Forelimb muscle (tissue), 1 donor: ENCODE measurements around the gene KLHL6. TPM values are rescaled to one million over a fixed set of nuclear protein-coding genes. Genes with fewer than 3 reads are reported as not detected.
"Not testable (repeated sequence)": the region's sequence is repeated elsewhere in the genome, so short reads cannot be mapped to it uniquely, and the experiment has no call there.

Source experiments
- DNase-seq: peaks from one replicate; pipeline ENCODE4 v3.0.0-alpha.2; 2013; ENCODE audit warnings: low read depth
- polyA plus RNA-seq: library from polyadenylated mRNA; unstranded; fragments of 120-200 nt; gene quantifications from one replicate; pipeline ENCODE4 v1.2.1, GENCODE V29; 2013; ENCODE audit not compliant: insufficient read length

The KLHL6 gene, protein sequence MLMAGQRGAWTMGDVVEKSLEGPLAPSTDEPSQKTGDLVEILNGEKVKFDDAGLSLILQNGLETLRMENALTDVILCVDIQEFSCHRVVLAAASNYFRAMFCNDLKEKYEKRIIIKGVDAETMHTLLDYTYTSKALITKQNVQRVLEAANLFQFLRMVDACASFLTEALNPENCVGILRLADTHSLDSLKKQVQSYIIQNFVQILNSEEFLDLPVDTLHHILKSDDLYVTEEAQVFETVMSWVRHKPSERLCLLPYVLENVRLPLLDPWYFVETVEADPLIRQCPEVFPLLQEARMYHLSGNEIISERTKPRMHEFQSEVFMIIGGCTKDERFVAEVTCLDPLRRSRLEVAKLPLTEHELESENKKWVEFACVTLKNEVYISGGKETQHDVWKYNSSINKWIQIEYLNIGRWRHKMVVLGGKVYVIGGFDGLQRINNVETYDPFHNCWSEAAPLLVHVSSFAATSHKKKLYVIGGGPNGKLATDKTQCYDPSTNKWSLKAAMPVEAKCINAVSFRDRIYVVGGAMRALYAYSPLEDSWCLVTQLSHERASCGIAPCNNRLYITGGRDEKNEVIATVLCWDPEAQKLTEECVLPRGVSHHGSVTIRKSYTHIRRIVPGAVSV
- polyA plus RNA-seq, result 1.5 TPM

- DNase-seq, result no peak
Measured at GRCh38 chr3:183555541-183556081, at the start of gene KLHL6. Gene KLHL6, minus strand, starts transcription at chr3:183555706. Its CDS starts 53 bp downstream, at chr3:183555653.

GRCh38 chr3:183597959-183598358 lies 42.5 kb upstream of the KLHL6 start:
- no peak for DNase-seq

GRCh38 chr3:183594636-183595035 lies 39.1 kb upstream of the KLHL6 start:
- no peak for DNase-seq

DNA sequence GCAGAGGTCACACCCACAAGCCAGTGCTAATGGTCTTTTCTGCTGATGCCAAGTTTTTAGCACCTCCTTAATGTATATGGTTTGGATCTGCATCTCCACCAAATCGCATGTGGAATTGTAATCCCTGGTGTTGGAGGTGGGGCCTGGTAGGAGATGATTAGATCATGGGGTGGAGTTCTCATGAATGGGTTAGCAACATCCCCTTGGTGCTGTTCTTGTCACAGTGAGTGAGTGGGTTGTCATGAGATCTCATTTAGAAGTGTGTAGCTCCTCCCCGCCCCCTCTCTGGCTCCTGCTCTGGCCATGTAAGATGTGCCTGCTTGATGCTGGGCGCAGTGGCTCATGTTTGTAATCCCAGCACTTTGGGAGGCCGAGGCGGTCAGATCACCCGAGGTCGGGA lies 37.3 kb upstream of the KLHL6 start:
- no peak for DNase-seq

DNA sequence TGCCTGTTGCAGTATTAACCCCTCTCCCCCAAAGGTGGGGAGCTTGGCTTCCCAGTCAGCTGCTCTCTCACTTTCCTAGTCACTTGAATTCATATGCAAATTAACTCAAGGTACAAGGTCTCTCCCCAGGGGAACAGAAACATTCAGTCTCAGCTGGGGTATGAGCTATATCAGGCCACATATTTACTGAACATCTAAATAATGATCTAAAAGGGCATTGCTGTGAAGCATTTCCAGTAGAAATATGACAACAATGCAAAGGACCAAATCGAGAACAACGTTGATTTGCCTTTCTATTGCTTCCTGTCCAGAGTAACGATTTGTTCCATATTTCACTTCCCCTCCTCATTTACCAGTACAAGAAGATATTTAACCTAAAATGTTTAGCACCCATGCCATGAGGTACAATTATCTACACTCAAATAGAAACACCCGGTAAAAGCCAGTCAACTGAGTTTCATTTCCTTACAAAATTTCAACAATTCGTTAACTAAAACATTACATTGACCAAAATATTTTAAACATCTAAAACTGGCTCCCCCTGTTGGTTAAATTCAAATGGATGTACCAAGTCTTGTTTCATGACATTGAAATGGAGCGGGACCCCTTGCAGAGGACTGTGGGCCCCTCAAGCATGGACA lies 36.5 kb upstream of the KLHL6 start:
- no peak for DNase-seq

DNA sequence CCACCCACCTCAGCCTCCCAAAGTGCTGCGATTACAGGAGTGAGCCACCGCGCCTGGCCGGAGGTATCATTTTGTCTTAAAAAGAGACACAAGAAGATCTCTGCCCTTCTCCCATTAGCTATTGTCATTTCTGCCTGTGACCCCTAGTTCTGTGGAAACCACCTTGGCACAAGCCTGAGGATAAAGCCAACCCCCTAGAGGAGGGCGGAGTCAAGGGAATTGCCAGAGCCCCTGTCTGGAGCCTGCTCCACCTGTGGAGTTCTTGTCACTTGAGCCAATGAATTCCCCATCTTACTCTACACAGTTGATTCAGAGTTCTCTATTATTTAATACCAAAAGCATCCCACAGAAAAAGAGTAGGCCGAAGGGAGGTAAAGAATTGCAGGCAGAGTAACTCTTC lies 34.9 kb upstream of the KLHL6 start:
- DNase-seq, result no peak

DNA sequence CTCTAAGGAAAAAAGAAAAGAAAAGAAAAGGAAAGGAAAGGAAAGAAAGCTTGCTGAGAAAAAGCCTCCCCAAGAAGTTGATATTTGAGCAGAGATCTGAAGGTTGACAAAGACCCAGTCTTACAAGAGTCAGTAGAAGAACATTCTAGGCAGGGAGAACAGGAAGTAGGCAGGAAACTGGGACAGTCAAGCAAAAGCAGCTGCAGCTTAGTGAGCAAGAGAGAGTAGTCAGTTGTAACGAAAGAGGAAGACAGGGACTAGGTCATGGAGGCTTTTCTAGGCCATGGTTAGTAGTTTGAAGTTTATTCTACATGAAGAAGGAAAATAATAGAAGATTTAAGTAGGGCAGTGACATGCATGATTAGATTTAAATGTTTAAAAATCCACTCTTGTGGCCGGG lies 31.8 kb upstream of the KLHL6 start:
- DNase-seq, result no peak

GRCh38 chr3:183586477-183586876 lies 31.0 kb upstream of the KLHL6 start:
- DNase-seq, result no peak

GRCh38 chr3:183584914-183585280 lies 29.4 kb upstream of the KLHL6 start:
- no peak for DNase-seq

- peak; percentile 26 for DNase-seq
Measured at GRCh38 chr3:183584246-183584913, 28.9 kb upstream of the KLHL6 start.

DNA sequence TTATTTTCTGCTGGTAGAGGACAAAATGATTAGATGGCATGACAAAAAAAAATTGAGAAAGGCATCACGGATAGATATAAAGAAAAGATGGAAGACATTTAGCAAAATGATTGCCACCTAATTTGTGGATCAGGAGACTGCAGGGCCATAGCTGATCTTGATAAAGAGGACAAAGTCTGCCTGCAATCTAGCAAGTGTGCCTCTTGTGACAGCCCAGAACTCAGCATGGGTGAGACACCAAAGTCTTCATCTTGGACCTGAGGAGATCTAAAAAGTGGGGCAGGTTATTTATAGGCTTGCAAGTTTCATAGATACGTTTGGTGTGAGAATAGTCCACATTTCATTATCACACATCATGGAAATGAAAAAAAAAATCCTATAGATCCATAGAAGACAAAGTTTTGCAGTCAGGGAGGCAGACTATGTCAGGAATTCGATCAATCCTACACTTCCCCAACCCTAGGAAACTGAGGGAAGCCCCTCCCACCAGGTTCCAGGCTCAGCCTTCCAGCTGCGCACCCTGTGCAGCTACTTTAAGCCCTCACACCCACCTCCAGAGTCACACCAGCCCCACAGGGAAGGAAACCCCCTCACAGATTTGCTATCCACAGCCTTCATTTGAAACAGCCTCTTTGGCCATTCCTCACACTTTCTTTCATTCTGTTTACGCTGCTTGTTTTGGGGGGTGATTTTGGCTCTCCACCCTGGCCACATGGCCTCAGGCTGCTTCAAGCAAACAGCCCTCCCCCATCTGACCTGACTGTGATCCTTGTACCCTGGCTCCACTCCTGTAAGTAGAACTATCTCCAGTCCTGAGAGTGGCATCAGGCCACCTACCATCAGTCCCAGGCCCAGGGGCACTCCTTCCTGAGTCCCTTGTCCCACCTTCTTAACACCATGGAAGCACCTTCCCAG lies 28.1 kb upstream of the KLHL6 start:
- DNase-seq, result no peak

- no peak for DNase-seq
Measured at GRCh38 chr3:183582161-183582560, 26.7 kb upstream of the KLHL6 start.

DNA sequence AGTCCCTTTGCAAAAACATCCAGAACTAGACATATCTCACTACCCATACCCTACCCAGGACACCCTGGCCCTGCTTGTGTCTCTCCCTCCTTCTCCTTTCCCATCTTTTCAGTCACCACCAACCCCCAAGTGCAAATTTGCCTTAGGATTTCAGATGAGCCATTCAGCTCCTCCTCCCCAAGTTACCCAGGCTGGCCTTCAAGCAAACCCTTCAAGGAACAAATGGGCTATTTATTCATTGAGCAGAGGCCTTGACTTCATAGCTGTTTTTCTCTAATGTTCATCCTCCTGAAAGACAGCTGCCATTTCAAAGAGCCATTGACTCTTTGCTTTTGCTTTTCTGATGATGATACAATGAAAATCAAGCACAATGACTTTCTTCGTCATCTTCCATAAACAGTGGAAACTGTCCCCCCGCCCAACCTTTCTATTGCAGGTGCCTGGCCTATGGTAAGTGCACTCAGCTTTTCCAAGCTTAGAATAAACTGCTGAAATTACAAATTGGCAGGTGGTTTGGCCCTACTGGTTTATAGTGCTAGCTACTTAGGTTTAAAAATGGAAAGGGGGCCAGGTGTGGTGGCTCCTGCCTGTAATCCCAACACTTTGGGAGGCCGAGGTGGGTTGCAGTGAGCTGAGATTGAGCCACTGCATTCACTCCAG lies 26.1 kb upstream of the KLHL6 start:
- DNase-seq, result no peak

DNA sequence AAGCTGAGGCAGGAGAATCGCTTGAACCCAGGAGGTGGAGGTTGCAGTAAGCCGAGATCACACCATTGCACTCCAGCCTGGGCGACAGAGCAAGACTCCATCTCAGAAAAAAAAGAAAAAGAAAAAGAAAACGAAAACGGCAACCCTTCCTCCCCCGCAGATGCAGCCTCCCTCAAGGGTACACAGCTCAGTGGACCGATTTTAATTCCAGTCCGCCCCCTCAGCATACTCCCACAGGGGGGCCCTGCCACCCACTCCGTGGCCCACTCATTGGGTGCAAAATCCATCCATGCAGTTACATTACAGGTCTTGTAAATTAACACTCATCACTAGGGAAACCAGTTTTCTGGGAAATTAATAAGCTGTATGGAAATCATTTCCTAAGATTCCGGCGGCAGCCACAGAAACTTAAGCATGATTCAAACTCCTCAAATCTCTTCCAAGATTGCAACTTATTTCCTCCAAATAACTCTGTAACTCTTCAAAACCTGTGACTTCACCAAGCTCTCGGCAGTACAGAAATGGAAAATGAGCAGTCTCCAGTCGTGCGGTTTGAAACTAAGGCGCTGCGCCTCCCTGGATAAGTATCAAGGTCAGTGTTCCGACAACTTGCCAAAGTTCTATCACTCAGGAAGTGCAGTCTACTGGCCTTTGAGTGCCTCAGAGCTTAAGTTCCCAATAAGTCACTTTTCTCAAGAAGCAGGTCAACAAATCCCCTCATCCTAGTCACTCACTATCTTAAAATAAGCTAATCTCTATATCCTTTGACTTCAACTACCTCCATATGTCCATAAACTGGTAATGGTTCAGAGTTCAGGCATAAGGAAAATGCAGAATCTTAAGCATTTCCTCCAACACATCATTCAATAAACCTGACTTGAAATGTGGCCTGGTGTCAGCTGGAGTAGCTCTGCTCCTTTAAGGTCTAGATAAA lies 24.7 kb upstream of the KLHL6 start:
- peak; percentile 25 for DNase-seq

DNA sequence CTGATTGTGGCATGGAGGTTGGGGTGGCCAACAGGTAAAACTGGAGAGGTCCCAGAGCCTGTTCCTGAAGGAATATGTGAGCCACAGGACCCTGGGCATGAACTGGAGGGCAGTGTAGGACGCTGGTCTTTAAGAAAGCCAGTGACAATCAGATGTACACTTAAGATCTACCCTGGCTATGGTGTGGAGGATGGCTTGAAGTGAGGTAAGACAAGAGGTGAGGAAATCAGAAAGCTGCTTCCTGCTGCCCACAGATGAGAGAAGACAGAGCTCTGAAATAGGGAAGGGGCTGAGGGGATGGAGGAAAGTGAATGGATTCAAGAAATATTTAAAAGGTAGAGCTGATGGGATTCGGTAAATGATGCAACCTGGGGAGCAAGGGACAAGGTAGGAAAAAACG lies 22.7 kb upstream of the KLHL6 start:
- DNase-seq, result no peak

DNA sequence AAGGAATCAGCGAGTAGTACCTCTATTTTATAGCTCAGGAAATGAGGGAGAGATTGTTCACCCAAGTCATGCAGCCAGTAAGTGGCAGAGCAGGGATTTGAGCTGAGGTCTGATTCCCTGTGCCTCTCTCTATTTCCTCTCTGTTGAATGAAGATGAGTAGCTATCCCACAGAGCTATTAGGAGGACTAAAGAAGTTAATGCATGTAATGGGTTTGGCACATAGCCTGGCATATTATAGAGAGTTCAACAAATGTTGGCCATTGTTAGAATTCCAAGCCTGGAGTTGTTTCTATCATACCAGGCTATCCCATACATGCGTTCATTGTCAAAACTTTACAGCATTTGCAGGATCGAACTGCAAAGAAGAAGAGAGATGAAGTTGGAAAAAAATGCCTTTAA lies 21.8 kb upstream of the KLHL6 start:
- no peak for DNase-seq

- DNase-seq, result no peak
Measured at GRCh38 chr3:183576487-183577107, 21.1 kb upstream of the KLHL6 start.

- DNase-seq, result no peak
Measured at GRCh38 chr3:183572935-183573334, 17.4 kb upstream of the KLHL6 start.

DNA sequence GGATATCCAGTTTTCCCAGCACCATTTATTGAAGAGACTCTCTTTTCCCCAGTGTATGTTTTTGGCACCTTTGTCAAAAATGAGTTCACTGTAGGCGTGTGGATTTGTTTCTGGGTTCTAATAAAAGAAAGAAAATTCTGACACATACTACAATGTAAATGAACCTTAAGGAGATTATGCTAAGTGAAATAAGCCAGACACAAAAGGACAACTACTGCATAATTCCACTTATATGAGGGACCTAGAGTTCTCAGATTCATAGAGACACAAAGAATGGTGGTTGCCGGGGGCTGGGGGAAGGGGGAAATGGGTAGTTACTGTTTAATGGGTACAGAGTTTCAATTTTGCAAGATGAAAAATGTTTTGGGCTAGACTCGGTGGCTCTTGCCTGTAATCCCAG lies 14.7 kb upstream of the KLHL6 start:
- DNase-seq, result not testable (repeated sequence)
